Activated CD8-positive, alpha-beta T cell treated with anti-CD3 and anti-CD28 coated beads for 36 hours (primary cell): ENCODE results near the gene AMDHD2. TPM values are rescaled to one million over a fixed set of nuclear protein-coding genes. Genes with fewer than 3 reads are reported as not detected.

Experiments
- ATAC-seq: fragments of 200-7000 bp; cut with Tn5 transposase; one replicate; pipeline ENCODE4 v1.10.0; 2021; ENCODE audit warnings: mild to moderate bottlenecking, moderate library complexity
- CTCF ChIA-PET: fragments of 350-600 bp; sonication (Branson Sonifier 250); formaldehyde crosslinking; loops from one replicate; lab custom pipeline; 2021; ENCODE audit warnings: antibody characterized with exemption; lab: Charles Lee
- POLR2A ChIA-PET: fragments of 350-600 bp; sonication (Branson Sonifier 250); formaldehyde crosslinking; loops from one replicate; lab custom pipeline; 2021; ENCODE audit warnings: antibody characterized with exemption; lab: Charles Lee
- DNase-seq: peaks from one replicate; pipeline ENCODE4 v3.0.0-alpha.2; 2020
- H3K27ac Mint-ChIP-seq: one replicate; pipeline ENCODE4 v1.8.0; 2021; ENCODE audit warnings: mild to moderate bottlenecking, mixed read lengths
- H3K27me3 Mint-ChIP-seq: one replicate; pipeline ENCODE4 v1.8.0; 2021; ENCODE audit warnings: mixed read lengths
- H3K36me3 Mint-ChIP-seq: one replicate; pipeline ENCODE4 v1.8.0; 2021; ENCODE audit warnings: low read depth, mixed read lengths
- H3K4me1 Mint-ChIP-seq: one replicate; pipeline ENCODE4 v1.8.0; 2021; ENCODE audit warnings: low read depth, mixed read lengths
- H3K4me3 Mint-ChIP-seq: one replicate; pipeline ENCODE4 v1.8.0; 2021; ENCODE audit warnings: mild to moderate bottlenecking, moderate library complexity, mixed read lengths
- H3K9me3 Mint-ChIP-seq: one replicate; pipeline ENCODE4 v1.8.0; 2021; ENCODE audit warnings: mixed read lengths
- CTCF ChIP-seq: fragments of 200-600 bp; IDR thresholded peaks from one replicate; pipeline ENCODE4 v1.8.0; 2022; ENCODE audit warnings: antibody characterized with exemption, mild to moderate bottlenecking
- intact Hi-C: fragments of 100-400 bp; cut with micrococcal nuclease; formaldehyde crosslinking; loops from one replicate; pipeline ENCODE4 v1.10.0; 2022
- total RNA-seq, 2 experiments: library from RNA; stranded (reverse); gene quantifications; one replicate each; pipeline ENCODE4 v1.2.3, GENCODE V29; 2021

The AMDHD2 gene
- total RNA-seq, 2 experiments from 2014 or later, result 28.2 to 29.0 TPM

GRCh38 chr16:2472488-2472864 is 47.7 kb upstream of the AMDHD2 start:
- Mint-ChIP-seq H3K4me1 (peaks cover 27% of the 10 kb centered on the region), H3K9me3 (no peaks in the 10 kb centered on the region), H3K27ac (no peak overlapping the region), H3K27me3 (peaks cover 28% of the 10 kb centered on the region), H3K36me3 (no peaks in the 10 kb centered on the region), H3K4me3 (no peak overlapping the region)
- ATAC-seq (no peak), DNase-seq (no peak)
- TF ChIP-seq CTCF, result no peak
- ChIA-PET CTCF (no interaction called here), POLR2A (interaction anchor here (1.5 to 2.2 kb wide), 2 partner anchors 12 to 317 kb away, joined by 3 to 17 read pairs; partner anchors contain the start of genes TEDC2 and TRAF7)
- intact Hi-C loops, result no loop called here

- no peak for ATAC-seq
- CTCF ChIA-PET, result no interaction called here
- no peak for DNase-seq
- peak overlapping the region; percentile 72 for H3K4me3 Mint-ChIP-seq
- H3K27me3 Mint-ChIP-seq, result peaks cover 28% of the 10 kb centered on the region
- POLR2A ChIA-PET, result interaction anchor here (1.5 to 2.2 kb wide), 2 partner anchors 12 to 318 kb away, joined by 3 to 17 read pairs; partner anchors contain the start of genes TEDC2 and TRAF7
- intact Hi-C loops, result no loop called here
- H3K9me3 Mint-ChIP-seq, result no peaks in the 10 kb centered on the region
- peak overlapping the region; percentile 38 for H3K27ac Mint-ChIP-seq
- peaks cover 31% of the 10 kb centered on the region for H3K4me1 Mint-ChIP-seq
- TF ChIP-seq CTCF, result no peak
- H3K36me3 Mint-ChIP-seq, result no peaks in the 10 kb centered on the region
These were observed 47.2 kb upstream of the AMDHD2 start for GRCh38 chr16:2472885-2473445.

DNA sequence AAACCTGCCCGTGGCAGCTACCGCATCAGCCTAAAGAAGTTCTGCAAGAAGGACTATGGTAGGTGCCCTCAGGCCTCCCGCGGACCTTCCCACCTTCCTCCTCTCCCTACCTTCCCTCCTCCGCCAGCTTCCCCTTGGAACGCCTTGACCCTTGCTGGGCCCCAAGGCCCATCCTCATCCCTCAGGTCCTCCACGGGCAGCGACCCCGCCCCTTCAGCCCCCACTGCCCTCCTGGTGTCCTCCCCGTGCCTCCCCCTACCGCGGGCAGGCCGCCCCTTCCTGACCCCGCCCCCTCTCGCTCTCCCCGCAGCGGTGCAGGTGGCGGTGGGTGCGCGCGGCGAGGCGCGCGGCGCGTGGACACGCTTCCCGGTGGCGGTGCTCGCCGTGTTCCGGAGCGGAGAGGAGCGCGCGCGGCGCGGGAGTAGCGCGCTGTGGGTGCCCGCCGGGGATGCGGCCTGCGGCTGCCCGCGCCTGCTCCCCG is 46.7 kb upstream of the AMDHD2 start:
- Mint-ChIP-seq H3K4me3 (peak overlapping the region; percentile 72), H3K36me3 (no peaks in the 10 kb centered on the region), H3K9me3 (no peaks in the 10 kb centered on the region), H3K27me3 (peaks cover 25% of the 10 kb centered on the region), H3K27ac (peak overlapping the region; percentile 38), H3K4me1 (peaks cover 28% of the 10 kb centered on the region)
- intact Hi-C loops, result no loop called here
- no peak for TF ChIP-seq CTCF
- DNase-seq, result no peak
- ChIA-PET POLR2A (interaction anchor here (0.9 to 2.2 kb wide), 3 partner anchors 11 to 205 kb away, joined by 3 to 17 read pairs (median 3); partner anchors contain the start of gene TEDC2), CTCF (interaction anchor here (1.7 kb wide), 1 partner anchor 14 kb away, joined by 5 read pairs; no protein-coding TSS in a partner anchor)
- no peak for ATAC-seq

GRCh38 chr16:2473999-2474876 is 45.9 kb upstream of the AMDHD2 start:
- peaks cover 22% of the 10 kb centered on the region for H3K27me3 Mint-ChIP-seq
- POLR2A ChIA-PET, result interaction anchor here (0.9 to 2.2 kb wide), 5 partner anchors 10 to 319 kb away, joined by 3 to 17 read pairs (median 3); partner anchors contain the start of gene TEDC2
- H3K36me3 Mint-ChIP-seq, result no peaks in the 10 kb centered on the region
- DNase-seq, result peak; percentile 62
- ATAC-seq, result peak; percentile 44
- no peaks in the 10 kb centered on the region for H3K9me3 Mint-ChIP-seq
- peaks cover 25% of the 10 kb centered on the region for H3K4me1 Mint-ChIP-seq
- TF ChIP-seq CTCF, result peak; percentile 34
- peak overlapping the region; percentile 72 for H3K27ac Mint-ChIP-seq
- peak overlapping the region; percentile 76 for H3K4me3 Mint-ChIP-seq
- intact Hi-C loops, result no loop called here
- CTCF ChIA-PET, result interaction anchor here (1.0 to 1.7 kb wide), 2 partner anchors 14 kb away, joined by 3 to 5 read pairs; partner anchors contain the start of gene TEDC2
